Measurements from ENCODE around the gene CREB3.

Gene CREB3

GRCh38 chr9:35700942-35701341 is 31.5 kb upstream of the CREB3 start:
- no peak for DNase-seq (ENCODE audit: low read depth in 2 of 3, low spot score in 2 of 3)

DNA sequence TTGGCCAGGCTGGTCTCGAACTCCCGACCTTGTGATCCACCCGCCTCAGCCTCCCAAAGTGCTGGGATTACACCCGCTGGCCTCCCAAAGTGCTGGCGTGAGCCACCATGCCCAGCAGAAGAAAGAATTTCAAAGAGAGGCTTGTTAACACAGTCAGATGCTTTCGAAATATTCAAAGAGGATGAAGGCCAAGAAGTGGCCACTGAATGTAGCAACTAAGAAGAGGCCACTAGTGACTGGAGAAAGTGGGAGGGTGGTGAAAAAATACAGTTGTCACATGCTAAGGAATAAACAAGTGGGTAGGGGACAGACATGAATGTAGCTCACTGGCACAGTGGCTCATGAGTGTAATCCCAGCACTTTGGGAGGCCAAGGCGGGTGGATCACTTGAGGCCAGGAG is 29.8 kb upstream of the CREB3 start:
- no peak for DNase-seq (ENCODE audit: low read depth in 2 of 3, low spot score in 2 of 3)

- DNase-seq (ENCODE audit: low read depth in 2 of 3, low spot score in 2 of 3) = no peak
Observed at GRCh38 chr9:35703906-35704672, 28.4 kb upstream of the CREB3 start.

GRCh38 chr9:35705372-35705771 is 27.1 kb upstream of the CREB3 start:
- no peak for DNase-seq (ENCODE audit: low read depth in 2 of 3, low spot score in 2 of 3)

GRCh38 chr9:35705836-35706430 is 26.5 kb upstream of the CREB3 start:
- no peak for DNase-seq (ENCODE audit: low read depth in 2 of 3, low spot score in 2 of 3)

DNA sequence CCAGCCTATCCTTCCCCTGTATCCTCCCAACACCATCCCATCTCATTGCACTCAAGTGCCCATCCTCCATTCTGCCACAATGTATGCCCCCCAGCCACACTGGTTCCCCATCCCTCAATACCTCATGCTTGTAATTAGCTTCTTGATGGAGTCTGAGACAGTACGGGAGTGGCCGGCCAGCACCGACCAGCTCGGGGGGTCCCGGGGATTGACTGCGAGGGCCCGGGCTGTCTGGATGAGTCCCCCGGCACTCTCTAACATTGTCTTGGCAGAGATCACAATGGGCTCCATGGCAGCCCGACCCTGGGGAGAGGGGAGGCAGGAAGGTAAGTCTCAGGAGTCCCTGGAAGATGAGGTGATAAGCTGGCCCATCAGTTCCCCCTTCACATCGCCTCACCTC is 25.5 kb upstream of the CREB3 start:
- DNase-seq (ENCODE audit: low read depth in 2 of 3, low spot score in 2 of 3) = no peak

DNA sequence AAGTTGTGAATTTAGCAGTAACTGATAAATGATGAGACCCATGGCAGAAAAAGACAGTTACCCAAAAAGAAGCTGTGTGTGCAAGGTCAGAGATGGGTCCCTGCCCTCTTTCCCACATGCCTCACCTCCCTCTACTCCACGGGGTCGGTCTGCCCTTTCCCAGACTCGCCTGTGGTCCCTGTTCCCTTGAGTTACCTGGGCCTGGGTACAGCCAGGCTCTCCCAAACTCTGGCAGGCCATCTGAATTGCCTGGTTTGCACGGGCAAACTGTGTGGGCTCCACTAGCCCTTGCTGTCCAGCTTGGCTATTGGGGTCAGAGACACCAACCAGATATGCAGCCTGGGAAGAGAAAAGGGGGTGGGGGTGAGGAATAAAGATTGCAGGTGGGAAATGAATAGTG is 24.3 kb upstream of the CREB3 start:
- no peak for DNase-seq (ENCODE audit: low read depth in 2 of 3, low spot score in 2 of 3)

DNA sequence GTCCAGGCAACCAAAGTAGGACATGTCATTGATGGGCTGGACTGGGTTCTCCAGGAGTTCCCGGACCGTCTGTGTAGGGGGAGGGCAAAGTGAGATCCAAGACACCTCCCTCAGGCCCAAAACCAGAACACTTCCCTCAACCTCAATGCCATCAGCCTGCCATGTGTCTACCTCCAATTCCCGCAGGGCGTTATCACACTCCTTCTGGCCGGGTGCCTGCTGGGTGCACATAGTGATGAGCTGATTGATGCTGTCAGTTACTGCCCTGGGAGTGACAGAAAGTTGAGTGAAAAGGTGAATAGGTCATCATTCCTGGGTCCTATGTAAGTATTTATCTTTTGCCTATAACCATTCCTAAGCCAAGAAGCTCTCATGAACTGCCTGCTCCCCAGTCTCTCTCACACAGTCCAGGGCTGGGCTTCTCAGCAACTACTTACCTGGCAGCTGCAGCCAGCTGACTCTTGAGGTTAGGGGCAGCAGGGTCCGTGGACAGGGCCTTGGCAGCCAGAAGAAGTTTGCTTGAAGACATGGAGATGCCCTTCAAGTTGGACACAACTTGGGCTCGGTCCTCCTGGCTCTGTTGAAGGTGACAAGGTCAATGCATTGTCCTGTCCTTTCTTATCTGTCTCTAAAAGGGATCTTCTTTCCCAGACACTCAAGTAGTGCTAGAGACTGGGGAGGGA is 21.5 kb upstream of the CREB3 start:
- DNase-seq (ENCODE audit: low read depth in 2 of 3, low spot score in 2 of 3) = no peak

- DNase-seq (ENCODE audit: low read depth in 2 of 3, low spot score in 2 of 3) = no peak
Observed at GRCh38 chr9:35711501-35712428, 20.7 kb upstream of the CREB3 start.

- no peak for DNase-seq (ENCODE audit: low read depth in 2 of 3, low spot score in 2 of 3)
Observed at GRCh38 chr9:35712762-35713400, 19.6 kb upstream of the CREB3 start.

DNA sequence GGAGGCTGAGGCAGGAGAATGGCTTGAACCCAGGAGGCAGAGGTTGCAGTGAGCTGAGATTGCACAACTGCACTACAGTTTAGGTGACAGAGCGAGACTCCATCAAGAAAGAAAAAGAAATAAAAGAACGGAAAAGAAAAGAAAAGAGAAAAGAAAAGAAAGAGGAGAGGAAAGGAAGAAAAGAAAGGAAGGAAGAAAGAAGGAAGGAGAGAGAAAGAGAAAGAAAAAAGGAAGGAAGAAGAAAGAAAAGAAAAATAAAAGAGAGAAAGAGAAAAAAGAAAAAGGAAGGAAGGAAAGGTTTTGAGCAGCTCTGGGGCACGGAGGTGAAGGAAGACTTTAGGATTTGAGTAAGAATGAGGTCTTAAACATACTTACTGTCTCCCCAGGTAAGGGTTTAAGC is 18.9 kb upstream of the CREB3 start:
- no peak for DNase-seq (ENCODE audit: low read depth in 2 of 3, low spot score in 2 of 3)

DNA sequence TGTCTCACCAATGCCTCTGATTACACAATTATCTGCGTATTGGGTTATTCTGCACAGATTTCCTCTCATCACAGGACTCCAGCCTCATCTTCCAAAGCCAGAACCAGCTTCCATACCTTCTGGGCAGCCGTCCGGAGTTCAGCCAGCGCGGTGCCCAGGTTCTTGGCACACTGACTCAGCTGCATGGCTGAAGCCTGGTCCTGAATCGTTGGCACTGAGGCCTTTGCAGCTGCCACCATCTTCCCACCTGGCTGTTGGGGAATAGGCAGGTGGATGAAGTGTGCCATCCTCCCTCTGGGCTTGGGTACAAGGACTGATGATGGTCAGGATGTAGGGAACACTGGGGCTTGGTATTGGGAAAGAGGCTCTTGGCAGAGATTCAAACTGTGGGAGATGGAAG is 18.3 kb upstream of the CREB3 start:
- no peak for DNase-seq (ENCODE audit: low read depth in 2 of 3, low spot score in 2 of 3)

DNA sequence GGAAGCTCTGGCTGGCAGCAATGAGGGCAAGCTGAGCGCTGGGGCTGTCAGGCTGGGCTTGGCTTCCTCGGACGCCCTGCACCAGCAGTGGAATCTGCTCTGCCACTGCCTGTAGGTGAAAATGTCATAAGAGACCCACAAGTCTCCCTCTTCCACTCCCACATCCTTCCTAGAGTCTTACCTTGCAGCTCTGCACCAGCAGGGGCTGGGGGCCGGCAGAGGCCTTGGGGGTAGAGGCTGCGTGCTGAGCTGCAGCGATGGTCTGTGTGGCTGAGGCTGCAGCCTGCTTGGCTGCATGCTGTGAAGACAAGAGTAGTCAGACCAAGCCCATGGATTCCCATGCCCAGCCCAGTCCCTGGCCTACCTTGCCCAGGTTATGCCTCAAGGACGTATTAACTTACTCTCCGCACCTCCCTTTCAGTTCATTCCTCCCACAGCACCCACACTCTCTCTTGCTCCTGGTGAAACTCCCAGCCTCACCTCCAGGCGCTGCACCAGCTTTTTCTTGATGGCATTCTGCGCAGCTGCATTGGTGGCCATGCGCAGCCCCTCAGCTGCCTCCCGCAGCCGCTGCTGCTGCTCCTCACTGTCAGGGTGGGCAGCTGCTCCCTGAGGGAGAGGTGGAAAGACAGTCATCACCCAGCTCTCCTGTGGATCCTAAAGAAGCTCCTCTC is 17.8 kb upstream of the CREB3 start:
- no peak for DNase-seq (ENCODE audit: low read depth in 2 of 3, low spot score in 2 of 3)

GRCh38 chr9:35716230-35716629 is 16.2 kb upstream of the CREB3 start:
- DNase-seq (ENCODE audit: low read depth in 2 of 3, low spot score in 2 of 3) = no peak

GRCh38 chr9:35717132-35717870 is 15.2 kb upstream of the CREB3 start:
- no peak for DNase-seq (ENCODE audit: low read depth in 2 of 3, low spot score in 2 of 3)

DNA sequence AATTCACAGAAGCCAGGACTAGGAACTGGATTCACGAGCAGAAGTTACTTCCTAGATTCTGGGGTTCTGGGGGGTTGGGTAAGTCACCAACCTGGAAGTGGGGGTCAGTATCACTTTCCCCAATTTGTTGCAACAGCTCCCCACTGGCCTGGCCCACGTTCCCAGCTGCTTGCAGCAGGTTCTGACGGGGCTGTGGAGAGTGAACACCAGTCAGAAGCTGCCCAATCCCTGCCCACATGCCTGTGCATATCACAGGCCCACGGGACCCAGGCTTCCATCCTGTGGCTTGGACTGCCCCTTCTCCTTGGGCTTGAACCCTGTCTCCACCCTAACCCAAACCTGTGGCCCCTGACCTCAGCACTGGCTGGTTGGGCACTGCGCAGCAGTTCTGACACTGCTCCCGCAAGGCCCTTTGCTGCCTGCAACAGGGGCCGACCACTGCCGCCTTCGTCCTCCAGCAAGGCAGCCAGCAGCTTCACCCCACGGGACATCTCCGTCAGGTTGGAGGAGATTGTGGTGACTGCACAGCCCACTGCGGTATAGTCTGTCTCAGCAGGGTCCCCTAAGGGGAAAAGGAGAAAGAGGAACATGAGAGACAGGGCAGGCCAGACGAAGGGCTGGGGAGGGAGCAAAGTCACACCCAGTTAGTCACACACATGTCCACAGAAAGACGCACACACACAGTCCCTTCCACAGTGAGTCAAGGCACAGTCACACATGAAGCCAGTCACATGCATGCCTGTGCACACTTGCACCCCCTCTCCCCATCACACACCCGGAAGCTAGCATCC is 13.6 kb upstream of the CREB3 start:
- DNase-seq (ENCODE audit: low read depth in 2 of 3, low spot score in 2 of 3) = no peak

DNA sequence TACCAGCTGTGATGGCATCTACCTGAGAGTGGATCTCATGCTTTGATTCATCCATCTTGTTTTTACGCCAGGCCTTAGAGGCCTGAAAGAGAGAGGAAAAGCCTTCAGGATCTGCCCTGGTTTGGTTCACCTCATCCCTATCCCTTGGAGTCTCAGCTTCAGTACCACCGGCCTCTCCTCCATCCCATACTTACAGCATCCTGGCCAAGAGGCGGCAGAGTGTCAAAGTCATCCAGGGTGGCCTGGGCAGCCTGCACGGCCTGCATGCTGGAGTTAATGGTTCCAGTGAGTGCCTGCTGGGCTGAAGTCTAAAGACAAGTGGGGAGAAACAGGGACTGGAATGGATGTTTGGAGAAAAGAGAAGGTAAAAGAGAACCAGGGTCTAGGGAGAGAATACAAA is 12.9 kb upstream of the CREB3 start:
- DNase-seq (ENCODE audit: low read depth in 2 of 3, low spot score in 2 of 3) = no peak

DNA sequence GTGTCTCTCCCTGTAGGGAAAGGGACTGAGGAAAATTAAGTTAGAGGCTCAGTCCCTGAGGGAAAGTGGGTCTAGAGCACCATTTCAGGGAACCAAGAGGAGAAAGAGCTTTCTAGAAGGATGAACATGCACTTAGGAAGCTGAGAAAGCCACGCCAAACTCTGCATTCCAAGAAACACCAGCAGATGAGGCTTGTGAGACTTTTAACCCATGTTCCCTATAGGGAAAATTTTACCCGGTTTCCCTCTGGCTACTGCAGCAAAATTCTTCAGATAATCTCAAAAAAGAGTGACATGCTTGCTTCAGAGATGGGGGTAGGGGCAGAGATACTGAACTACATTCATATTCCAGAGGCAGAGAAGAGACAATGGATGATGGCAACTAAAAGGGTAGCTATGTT is 9.0 kb upstream of the CREB3 start:
- DNase-seq (ENCODE audit: low read depth in 2 of 3, low spot score in 2 of 3) = no peak

DNA sequence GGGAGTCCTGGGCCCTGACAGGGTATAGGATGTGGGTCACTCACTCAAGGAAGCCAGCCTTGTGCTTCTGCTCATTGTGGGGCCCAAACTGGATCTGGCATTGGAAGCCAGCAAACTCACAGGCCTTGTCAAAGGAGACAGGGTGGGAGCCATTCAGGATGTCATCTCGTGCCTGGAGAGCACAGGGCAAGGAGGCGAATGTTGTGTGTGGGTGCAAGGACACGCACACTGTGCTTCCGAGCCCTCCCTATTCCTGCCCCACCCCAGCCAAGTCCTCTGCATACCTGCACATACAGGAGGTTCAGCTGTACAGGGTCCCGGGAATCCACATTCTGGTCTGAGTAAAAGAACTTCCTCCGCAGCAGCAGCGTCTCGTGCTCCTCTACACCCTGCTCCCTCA is 8.6 kb upstream of the CREB3 start:
- no peak for DNase-seq (ENCODE audit: low read depth in 2 of 3, low spot score in 2 of 3)
